Right atrium auricular region (tissue), 2 donors: ENCODE measurements around the gene ECSIT. TPM values are rescaled to one million over a fixed set of nuclear protein-coding genes. Genes with fewer than 3 reads are reported as not detected.

ENCODE experiments used
- DNase-seq: peaks from one replicate; pipeline ENCODE4 v3.0.0-alpha.2; 2019; ENCODE audit warnings: low spot score
- H3K27ac ChIP-seq, 2 donors: fragments of 200-600 bp; sonication (generic); 1 replicate in 1 of 2; 2 replicates in 1 of 2; pipeline ENCODE4 v1.5.1; 2016 to 2019
- H3K27me3 ChIP-seq, 2 donors: fragments of 200-600 bp; sonication (generic); one replicate each; pipeline versions ENCODE4 v1.5.1 to v1.6.0; 2017 to 2019
- H3K36me3 ChIP-seq: fragments of 200-600 bp; sonication (generic); one replicate; pipeline ENCODE4 v1.5.1; 2016
- H3K4me1 ChIP-seq, 2 donors: fragments of 200-600 bp; sonication (generic); one replicate each; pipeline versions ENCODE4 v1.5.1 to v1.6.0; 2017 to 2019
- H3K4me3 ChIP-seq, 2 donors: fragments of 200-600 bp; sonication (generic); 1 replicate in 1 of 2; 2 replicates in 1 of 2; pipeline ENCODE4 v1.5.1; 2017 to 2019; ENCODE audit warnings: mild to moderate bottlenecking in 1 of 2, moderate library complexity in 1 of 2
- H3K9me3 ChIP-seq, 2 donors: fragments of 200-600 bp; sonication (generic); one replicate each; pipeline ENCODE4 v1.5.1; 2019
- total RNA-seq, 2 donors: library from RNA; depleted of rRNA; stranded (reverse); fragments of >200 nt; gene quantifications; one replicate each; pipeline ENCODE4 v1.1.0, GENCODE V29; 2016
- TF ChIP-seq, protein P1 (sequence below), 2 donors: fragments of 200-600 bp; sonication (generic); IDR thresholded peaks; one replicate each; pipeline ENCODE4 v1.5.1; 2019; ENCODE audit warnings: antibody characterized with exemption in 2 of 2

ECSIT gene
- total RNA-seq, 2 donors from 2014 or later: 83.6 to 126 TPM

DNA sequence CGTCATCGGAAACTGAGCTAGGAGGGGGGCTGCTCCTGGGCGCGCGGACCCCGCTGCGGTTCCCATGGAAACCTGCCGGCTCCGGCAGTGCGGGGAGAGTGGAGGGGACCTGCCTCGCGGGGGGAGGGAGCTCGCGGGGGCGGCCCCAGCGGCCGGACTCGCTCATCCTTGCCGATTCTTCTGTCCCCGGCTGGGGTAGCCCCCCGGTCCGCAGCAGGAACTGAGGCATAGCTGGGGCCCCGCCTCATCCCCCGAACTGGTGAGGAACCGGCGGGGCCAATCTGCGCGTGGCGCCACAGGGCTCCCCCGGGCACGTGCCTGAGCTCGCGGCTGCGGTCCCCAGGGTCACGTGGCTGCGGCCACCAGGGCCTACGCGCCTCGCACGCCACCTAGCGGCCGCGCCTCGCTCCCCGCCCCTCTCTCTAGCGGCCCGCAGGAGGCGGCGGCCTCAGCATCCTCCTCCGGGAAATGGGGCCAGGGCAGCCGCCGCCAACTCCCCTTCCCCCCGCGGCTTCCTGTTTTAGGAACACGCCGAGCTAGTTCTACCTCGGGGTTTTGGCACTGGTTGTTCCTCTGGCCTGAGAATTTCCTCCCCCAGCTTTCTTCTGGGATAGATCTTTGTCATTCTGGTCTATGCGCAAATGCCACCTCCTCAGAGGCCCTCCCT is 46.4 kb downstream of the ECSIT start:
- Histone ChIP-seq H3K27me3 (peaks cover 14 to 32% of the 10 kb centered on the region in 2 donors), H3K4me3 (peak overlapping the region in 1 of 2 donors; percentile 45), H3K36me3 (peaks cover 6% of the 10 kb centered on the region), H3K9me3 (no peaks in the 10 kb centered on the region), H3K4me1 (peaks cover 0 to 42% of the 10 kb centered on the region in 2 donors), H3K27ac (peak overlapping the region in 1 of 2 donors; percentile 29)
- TF ChIP-seq, protein P1, sequence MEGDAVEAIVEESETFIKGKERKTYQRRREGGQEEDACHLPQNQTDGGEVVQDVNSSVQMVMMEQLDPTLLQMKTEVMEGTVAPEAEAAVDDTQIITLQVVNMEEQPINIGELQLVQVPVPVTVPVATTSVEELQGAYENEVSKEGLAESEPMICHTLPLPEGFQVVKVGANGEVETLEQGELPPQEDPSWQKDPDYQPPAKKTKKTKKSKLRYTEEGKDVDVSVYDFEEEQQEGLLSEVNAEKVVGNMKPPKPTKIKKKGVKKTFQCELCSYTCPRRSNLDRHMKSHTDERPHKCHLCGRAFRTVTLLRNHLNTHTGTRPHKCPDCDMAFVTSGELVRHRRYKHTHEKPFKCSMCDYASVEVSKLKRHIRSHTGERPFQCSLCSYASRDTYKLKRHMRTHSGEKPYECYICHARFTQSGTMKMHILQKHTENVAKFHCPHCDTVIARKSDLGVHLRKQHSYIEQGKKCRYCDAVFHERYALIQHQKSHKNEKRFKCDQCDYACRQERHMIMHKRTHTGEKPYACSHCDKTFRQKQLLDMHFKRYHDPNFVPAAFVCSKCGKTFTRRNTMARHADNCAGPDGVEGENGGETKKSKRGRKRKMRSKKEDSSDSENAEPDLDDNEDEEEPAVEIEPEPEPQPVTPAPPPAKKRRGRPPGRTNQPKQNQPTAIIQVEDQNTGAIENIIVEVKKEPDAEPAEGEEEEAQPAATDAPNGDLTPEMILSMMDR (IDR thresholded peaks at IDR 0.05): peak; percentile 89 to 96
- peak; percentile 84 for DNase-seq

DNA sequence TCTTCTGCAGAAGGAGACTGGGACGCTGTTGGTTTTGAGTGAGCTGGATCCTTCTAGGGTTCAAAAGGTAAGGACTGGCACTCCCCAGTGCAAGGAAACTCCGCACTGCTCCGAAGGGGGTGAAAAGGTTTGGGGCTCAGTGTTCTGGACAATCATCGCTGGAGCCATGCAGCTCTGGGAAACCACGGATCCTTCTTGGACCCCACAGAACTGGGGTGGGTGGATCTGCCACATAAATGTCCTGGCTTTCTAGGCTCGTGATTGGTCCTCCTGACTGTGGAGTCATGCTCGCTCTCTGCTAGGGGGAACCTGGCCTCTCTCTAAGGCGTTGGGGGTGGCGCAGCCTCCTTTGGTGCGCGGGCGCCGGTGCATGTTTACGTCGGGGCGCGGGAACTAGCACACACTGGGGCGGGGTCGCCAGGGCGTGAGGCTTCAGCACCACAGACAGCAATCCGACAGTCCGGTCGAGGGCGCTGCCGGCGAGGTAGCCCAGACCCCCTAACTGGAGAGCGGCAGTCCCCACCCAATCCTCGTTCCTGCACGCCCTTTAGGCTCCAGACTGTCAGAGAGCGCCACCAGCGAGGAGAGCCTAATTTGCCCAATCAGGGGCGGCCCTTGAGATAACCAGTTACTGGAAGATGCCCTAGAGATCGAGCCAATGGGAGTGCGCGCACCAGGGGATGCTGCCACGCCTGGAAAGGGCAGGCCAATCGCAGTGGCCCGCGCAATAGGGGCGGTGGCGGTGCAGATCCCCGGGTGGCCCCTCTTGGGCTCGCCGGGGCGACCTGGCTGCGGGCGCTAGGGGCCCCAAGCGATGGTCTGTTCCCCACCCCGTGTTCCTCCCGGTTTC is 47.2 kb downstream of the ECSIT start:
- Histone ChIP-seq H3K4me3 (peak overlapping the region in 1 of 2 donors; percentile 45), H3K27me3 (peaks cover 14 to 32% of the 10 kb centered on the region in 2 donors), H3K27ac (peak overlapping the region in 1 of 2 donors; percentile 29), H3K36me3 (no peaks in the 10 kb centered on the region), H3K9me3 (no peaks in the 10 kb centered on the region), H3K4me1 (peaks cover 0 to 42% of the 10 kb centered on the region in 2 donors)
- TF ChIP-seq, protein P1 (IDR thresholded peaks at IDR 0.05): no peak
- peak; percentile 76 for DNase-seq

DNA sequence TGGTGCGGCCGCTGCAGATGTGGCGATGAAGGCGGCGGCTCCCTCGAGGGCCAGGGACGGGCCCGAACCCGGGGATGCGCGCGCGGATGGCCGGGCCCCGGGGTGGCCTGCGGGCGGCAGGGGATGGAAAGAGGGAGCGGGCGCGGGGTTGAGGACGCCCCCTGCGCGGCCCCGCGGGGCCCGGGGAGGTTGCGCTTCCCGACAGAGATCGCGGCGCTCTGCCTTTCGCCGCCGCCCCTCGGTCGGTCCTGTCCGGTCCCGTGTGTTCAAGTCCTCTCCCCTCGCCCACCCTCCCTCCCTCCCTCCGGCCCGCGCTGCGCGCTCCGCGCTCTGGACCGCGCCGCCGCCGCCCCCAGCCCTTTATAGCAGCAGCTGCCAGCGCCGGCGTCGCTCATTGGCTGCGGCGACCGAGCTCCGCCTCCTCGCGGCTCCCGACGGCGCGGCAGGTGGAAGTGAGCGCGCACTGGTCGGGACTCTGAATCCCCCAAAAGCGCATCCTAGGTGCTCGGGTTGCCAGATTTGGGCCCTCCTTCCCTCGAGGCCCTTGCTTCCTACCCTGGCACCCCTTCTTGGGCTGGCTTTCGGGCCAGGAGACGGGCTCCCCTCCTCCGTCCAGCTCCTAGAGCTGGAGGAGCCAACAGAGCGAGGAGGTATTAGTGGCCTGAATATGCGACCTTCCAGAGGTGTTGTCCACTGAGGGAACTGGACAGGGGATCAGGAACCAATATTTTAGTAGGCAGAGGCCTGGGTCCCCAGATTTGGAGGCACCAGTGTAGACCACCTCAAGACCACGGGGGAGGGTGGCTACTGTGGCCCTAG is 48.0 kb downstream of the ECSIT start, which contains the start of gene ELAVL3:
Gene ELAVL3, minus strand, starts transcription at position 332 of the 819 bp plus-strand sequence. CDS start 438 bp downstream, outside the sequence.
- H3K9me3 ChIP-seq: no peaks in the 10 kb centered on the region
- H3K36me3 ChIP-seq: no peaks in the 10 kb centered on the region
- H3K27ac ChIP-seq: no peak within 1 kb of the TSS
- peaks cover 14 to 32% of the 10 kb centered on the region in 2 donors for H3K27me3 ChIP-seq
- H3K4me3 ChIP-seq: peak within 1 kb of the TSS in 1 of 2 donors; percentile 45
- TF ChIP-seq, protein P1 (IDR thresholded peaks at IDR 0.05): no peak
- peaks cover 0 to 42% of the 10 kb centered on the region in 2 donors for H3K4me1 ChIP-seq
- DNase-seq: no peak

DNA sequence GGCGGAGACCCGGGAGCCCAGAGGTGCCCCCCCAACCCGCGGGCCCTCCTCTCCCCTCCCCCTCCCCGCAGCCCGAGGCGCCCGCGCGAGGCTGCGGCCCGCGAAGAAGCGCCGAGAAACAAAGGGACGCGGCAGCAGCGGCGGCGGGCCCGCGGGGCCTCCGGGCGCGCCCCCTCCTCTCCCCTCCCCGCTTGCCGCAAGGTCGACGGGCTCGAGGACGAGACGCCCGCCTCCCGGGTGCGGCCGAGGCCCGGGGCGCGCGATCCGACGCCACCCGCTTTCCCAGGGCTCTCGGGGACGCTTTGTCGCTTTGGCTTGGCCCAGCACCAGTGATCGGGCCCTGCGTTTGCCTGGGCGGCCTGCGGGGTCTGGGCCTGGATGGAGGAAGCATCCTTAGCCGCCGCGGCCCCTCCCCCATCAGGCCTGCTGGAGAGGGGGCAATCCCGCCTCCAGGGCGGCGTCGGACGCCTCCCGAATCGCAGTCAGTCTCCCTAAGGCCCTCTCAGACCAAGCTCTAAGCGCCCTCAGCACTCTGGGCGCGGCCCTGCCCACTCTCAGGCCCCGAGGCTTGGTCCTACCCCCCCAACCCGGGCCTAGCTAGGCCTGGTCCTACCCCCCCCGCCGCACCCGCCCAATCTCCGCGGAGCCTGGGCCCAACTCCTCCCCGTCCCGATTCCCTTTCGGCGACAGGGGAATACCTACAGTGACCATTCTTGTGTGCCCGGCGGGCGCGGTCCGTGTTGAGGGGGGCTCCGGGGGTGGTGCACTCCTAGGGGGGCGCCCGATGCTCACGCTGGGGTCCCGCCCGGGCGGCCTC is 48.8 kb downstream of the ECSIT start:
- H3K36me3 ChIP-seq: no peaks in the 10 kb centered on the region
- H3K4me3 ChIP-seq: peak overlapping the region in 1 of 2 donors; percentile 34
- TF ChIP-seq, protein P1 (IDR thresholded peaks at IDR 0.05): no peak
- H3K27ac ChIP-seq: no peak overlapping the region
- DNase-seq: no peak
- H3K4me1 ChIP-seq: peaks cover 0 to 42% of the 10 kb centered on the region in 2 donors
- H3K27me3 ChIP-seq: peaks cover 14 to 32% of the 10 kb centered on the region in 2 donors
- no peaks in the 10 kb centered on the region for H3K9me3 ChIP-seq
